ENCODE data around the gene GUCY2F.

Gene GUCY2F

GRCh38 chrX:109464231-109464630, 17.7 kb downstream of the GUCY2F start:
- Histone ChIP-seq H3K4me3 (ENCODE audit: low read depth, low read length, poor library complexity, severe bottlenecking) (no peak overlapping the region), H3K9me3 (ENCODE audit: low read length) (no peaks in the 10 kb centered on the region), H3K36me3 (ENCODE audit: insufficient read depth, low read length) (no peaks in the 10 kb centered on the region), H3K4me2 (ENCODE audit: low read length) (no peak overlapping the region), H3K27ac (ENCODE audit: low read depth, low read length, poor library complexity, severe bottlenecking) (no peak overlapping the region), H3F3A (ENCODE audit: insufficient read depth, low read length) (no peaks in the 10 kb centered on the region), H3K4me1 (ENCODE audit: insufficient read depth, low read length, severe bottlenecking) (no peaks in the 10 kb centered on the region), H3K9ac (ENCODE audit: low read length) (no peak overlapping the region), H2AFZ (ENCODE audit: low read length) (no peak overlapping the region), H3K27me3 (ENCODE audit: insufficient read depth, low read length) (no peaks in the 10 kb centered on the region), H4K20me1 (ENCODE audit: insufficient read depth, low read length) (no peaks in the 10 kb centered on the region), H3K79me2 (ENCODE audit: insufficient read depth, low read length) (no peaks in the 10 kb centered on the region), H3K9me2 (ENCODE audit: low read depth, low read length) (no peaks in the 10 kb centered on the region)
- TF ChIP-seq CTCF (IDR thresholded peaks at IDR 0.05; ENCODE audit: low read length): no peak
- no peak for TF ChIP-seq EZH2 (IDR thresholded peaks at IDR 0.05; ENCODE audit: borderline replicate concordance, low read length)

GRCh38 chrX:109463784-109464183, 18.1 kb downstream of the GUCY2F start:
- Histone ChIP-seq H3K4me3 (ENCODE audit: low read depth, low read length, poor library complexity, severe bottlenecking) (no peak overlapping the region), H4K20me1 (ENCODE audit: insufficient read depth, low read length) (no peaks in the 10 kb centered on the region), H3K9ac (ENCODE audit: low read length) (no peak overlapping the region), H3K27ac (ENCODE audit: low read depth, low read length, poor library complexity, severe bottlenecking) (no peak overlapping the region), H3K9me3 (ENCODE audit: low read length) (no peaks in the 10 kb centered on the region), H3K79me2 (ENCODE audit: insufficient read depth, low read length) (no peaks in the 10 kb centered on the region), H3K36me3 (ENCODE audit: insufficient read depth, low read length) (no peaks in the 10 kb centered on the region), H3F3A (ENCODE audit: insufficient read depth, low read length) (no peaks in the 10 kb centered on the region), H3K4me1 (ENCODE audit: insufficient read depth, low read length, severe bottlenecking) (no peaks in the 10 kb centered on the region), H3K27me3 (ENCODE audit: insufficient read depth, low read length) (no peaks in the 10 kb centered on the region), H3K4me2 (ENCODE audit: low read length) (no peak overlapping the region), H2AFZ (ENCODE audit: low read length) (no peak overlapping the region), H3K9me2 (ENCODE audit: low read depth, low read length) (no peaks in the 10 kb centered on the region)
- TF ChIP-seq CTCF (IDR thresholded peaks at IDR 0.05; ENCODE audit: low read length) (no peak), EZH2 (IDR thresholded peaks at IDR 0.05; ENCODE audit: borderline replicate concordance, low read length) (no peak)

- TF ChIP-seq CTCF (IDR thresholded peaks at IDR 0.05; ENCODE audit: low read length): no peak
- TF ChIP-seq EZH2 (IDR thresholded peaks at IDR 0.05; ENCODE audit: borderline replicate concordance, low read length): no peak
- H3K4me3 ChIP-seq (ENCODE audit: low read depth, low read length, poor library complexity, severe bottlenecking): no peak overlapping the region
- no peak overlapping the region for H3K27ac ChIP-seq (ENCODE audit: low read depth, low read length, poor library complexity, severe bottlenecking)
- H3K4me2 ChIP-seq (ENCODE audit: low read length): no peak overlapping the region
- H2AFZ ChIP-seq (ENCODE audit: low read length): no peak overlapping the region
- no peaks in the 10 kb centered on the region for H3K4me1 ChIP-seq (ENCODE audit: insufficient read depth, low read length, severe bottlenecking)
- H3K27me3 ChIP-seq (ENCODE audit: insufficient read depth, low read length): no peaks in the 10 kb centered on the region
- H4K20me1 ChIP-seq (ENCODE audit: insufficient read depth, low read length): no peaks in the 10 kb centered on the region
- no peaks in the 10 kb centered on the region for H3K9me3 ChIP-seq (ENCODE audit: low read length)
- no peaks in the 10 kb centered on the region for H3F3A ChIP-seq (ENCODE audit: insufficient read depth, low read length)
- no peaks in the 10 kb centered on the region for H3K36me3 ChIP-seq (ENCODE audit: insufficient read depth, low read length)
- H3K9ac ChIP-seq (ENCODE audit: low read length): no peak overlapping the region
- no peaks in the 10 kb centered on the region for H3K9me2 ChIP-seq (ENCODE audit: low read depth, low read length)
- H3K79me2 ChIP-seq (ENCODE audit: insufficient read depth, low read length): no peaks in the 10 kb centered on the region
Observed at GRCh38 chrX:109448282-109448938, 33.5 kb downstream of the GUCY2F start.

All from OCI-LY1 (cell line).